ENCODE data around the gene WDR7.

The WDR7 gene

DNA sequence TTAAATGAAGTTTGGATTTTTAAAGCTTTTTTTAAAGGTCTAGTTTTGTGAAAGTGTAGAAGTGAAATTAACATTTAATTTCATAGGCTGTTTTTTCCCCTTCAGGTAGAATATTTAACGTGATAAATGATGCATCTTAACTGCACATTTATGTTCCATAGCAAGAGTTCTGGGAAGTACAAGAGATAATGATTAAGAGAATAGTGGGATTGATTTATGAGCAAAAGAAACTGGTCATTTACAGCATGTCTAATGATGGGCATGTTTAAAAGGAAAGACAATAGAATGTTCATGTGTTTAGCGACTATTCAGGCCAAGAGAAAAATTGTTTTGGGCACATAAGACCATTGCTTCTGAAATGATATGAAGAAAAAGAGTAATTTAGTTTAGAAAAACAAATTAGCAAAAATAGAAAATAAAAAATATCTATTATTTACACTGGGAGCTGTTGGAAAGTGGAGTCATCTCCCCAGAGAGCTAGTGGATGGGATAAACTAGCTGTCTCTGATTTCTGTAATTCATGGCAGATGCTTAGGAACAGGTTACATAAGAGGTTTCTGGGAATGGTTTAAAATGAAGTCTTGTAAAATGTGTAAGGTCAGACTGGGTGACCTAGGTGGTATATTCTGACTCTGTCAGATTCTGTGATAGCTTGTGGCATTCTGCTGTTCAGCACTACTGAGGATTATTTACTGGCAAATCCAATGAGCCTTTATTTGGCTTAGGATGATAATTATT, 60.7 kb downstream of the WDR7 start:
- DNase-seq = no peak
- in situ Hi-C loops (cut with MboI; ENCODE audit: low pct_unique_long_range_greater_than_20kb, low sequenced_read_pairs) = no loop called here

DNA sequence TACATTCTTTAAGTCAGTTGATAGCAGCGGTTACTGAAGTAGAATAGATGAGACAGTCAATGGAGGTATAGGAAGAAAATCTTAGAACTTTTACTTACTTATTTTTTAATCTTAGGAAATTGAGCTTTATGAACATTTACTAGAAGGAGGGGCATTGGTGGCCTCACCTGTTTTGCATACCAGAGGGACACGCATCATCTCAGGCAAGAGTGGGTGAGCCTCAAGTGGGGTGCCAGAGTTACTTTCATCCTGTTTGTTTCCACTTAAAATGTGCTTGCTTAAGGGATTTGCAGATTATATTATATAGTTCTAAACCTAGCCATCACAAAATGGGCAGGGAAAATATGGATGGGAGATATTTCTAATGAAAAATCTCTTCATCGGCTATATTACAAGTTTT, 61.6 kb downstream of the WDR7 start:
- in situ Hi-C loops (cut with MboI; ENCODE audit: low pct_unique_long_range_greater_than_20kb, low sequenced_read_pairs) = no loop called here
- DNase-seq = no peak

DNA sequence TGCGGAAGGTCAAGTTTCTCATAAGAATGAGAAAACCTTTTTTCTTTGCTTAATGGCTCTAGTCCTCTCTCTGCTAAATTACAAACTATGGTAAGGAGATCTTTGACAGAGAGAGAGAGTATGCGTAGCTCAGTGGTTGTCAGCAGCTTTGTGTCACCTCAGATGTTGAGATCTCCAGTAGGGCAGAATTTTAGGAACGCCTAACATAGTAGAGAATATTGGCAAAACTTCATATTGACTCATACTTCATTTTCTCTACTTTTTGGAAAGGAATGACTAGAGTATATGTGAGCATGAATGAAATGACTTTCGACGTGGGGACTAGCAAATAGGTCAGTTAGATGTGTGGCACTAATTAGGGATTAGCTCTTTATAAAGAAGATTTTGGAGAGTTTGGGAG, 64.0 kb downstream of the WDR7 start:
- in situ Hi-C loops (cut with MboI; ENCODE audit: low pct_unique_long_range_greater_than_20kb, low sequenced_read_pairs) = no loop called here
- no peak for DNase-seq

DNA sequence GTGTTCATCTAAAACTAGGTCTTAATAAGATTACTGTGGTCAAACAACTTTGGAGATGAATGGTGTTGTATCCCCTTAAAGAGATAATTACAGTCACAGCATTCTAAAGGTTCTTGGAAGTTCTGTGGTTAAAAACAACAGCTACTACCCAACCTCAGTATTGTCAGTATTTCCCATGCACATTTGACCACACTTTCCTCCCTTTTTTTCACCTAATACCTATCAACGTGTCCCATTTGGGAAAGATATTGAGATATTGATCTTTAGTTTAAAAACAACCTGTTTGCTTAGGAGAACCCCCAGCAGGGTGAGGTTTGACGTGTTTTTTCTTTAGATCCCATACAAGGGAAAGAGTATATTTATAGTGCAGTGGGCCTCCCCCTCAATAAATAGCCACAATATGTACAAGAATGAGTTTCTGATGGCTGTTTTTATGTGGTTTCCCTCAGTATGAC, 65.6 kb downstream of the WDR7 start:
- in situ Hi-C loops (cut with MboI; ENCODE audit: low pct_unique_long_range_greater_than_20kb, low sequenced_read_pairs) = no loop called here

DNA sequence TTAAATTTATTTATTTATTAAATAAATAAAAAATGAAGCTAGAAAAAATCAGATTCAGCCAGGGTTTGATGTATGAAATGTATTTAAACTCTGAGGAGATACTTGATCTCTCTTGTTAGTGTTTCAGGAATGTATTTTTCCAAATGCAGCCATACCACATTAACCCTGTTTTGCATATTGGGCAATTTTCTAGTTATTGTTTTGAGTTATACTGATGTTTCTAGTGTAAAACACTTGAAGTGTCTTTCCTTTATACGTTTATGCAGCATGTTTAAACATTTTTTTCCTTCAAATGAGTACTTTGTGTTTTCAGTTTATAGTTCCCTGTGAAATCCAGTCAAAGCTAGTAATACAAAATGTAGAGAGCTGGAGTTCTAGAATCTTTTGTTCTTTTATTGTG, 69.9 kb downstream of the WDR7 start:
- DNase-seq = no peak
- in situ Hi-C loops (cut with MboI; ENCODE audit: low pct_unique_long_range_greater_than_20kb, low sequenced_read_pairs) = no loop called here

More for the DNA sequence above, 65.6 kb downstream of the WDR7 start:
- DNase-seq = peak; percentile 26

DNA sequence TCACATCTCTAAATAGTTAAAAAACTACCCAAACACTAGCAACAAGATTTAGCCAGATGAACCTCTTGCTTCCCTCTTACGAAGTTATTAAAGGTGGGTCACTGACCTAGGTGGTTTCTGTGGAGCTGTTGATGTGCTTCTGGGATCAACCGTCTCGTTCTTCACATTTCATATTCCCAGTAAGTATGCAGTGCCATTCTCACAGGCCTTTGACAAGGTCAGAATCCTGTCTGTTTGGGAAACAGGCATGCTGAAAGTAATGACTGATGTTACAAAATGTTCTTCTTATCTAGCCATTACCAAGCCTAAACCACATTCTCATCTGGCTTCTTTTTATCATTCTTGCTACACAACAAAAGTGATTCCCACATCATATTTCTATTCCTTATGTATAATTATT, 70.3 kb downstream of the WDR7 start:
- DNase-seq = no peak

DNA sequence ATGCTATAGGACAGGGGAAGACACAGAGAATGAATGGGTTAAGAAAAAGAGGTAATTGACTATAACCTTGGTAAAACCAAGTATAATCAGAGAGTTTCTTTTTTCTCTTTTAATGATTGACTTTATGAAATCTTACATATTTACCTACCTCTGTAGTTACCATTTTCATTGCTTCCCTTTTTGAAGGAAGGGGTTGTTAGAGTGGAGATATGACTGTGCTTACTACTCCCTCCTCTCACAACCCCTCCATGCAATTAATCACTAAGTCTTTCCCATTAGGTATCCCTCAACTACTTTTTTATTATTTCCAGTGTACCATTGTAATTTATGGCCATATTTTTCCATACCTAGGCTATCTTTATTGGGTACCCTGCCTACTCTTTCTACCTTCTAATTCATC, 71.4 kb downstream of the WDR7 start:
- DNase-seq = no peak
- in situ Hi-C loops (cut with MboI; ENCODE audit: low pct_unique_long_range_greater_than_20kb, low sequenced_read_pairs) = no loop called here

More for the DNA sequence above, 70.3 kb downstream of the WDR7 start:
- in situ Hi-C loops (cut with MboI; ENCODE audit: low pct_unique_long_range_greater_than_20kb, low sequenced_read_pairs) = no loop called here

DNA sequence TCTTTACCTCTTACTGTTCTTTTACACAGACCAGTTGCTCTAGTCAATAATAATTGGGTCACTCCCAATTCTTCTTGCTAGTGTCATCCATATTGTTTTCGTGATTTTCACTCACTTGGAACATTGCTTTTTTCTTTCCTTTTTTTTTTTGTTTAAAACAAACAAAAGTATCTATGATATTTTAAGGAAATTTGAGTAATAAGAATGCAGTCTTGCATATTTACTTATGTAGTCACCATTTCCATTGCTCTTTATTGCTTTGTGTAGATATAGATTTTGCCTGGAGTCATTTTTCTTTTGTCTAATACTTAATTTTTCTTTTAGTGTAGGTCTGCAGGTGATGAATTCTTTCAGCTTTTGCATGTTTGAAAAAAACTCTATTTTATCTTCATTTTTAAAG, 71.9 kb downstream of the WDR7 start:
- DNase-seq = no peak
- in situ Hi-C loops (cut with MboI; ENCODE audit: low pct_unique_long_range_greater_than_20kb, low sequenced_read_pairs) = no loop called here

DNA sequence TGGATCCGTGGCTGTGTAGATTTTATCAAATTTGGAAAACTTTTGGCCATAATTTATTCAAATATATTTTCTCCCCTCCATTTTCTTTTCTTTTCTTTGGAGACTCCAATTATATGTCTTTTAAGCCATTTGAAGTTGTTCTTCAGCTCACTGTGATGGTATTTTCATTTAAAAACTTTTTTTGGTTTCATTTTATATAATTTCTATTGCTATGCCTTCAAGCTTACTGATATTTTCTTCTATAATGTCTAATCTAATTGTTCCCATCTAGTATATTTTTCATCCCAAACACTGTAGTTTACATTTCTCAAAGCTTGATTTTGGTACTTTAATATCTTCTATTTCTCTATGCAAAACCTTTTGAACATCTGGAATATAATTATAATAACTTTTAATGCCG, 72.5 kb downstream of the WDR7 start:
- in situ Hi-C loops (cut with MboI; ENCODE audit: low pct_unique_long_range_greater_than_20kb, low sequenced_read_pairs) = no loop called here
- no peak for DNase-seq

DNA sequence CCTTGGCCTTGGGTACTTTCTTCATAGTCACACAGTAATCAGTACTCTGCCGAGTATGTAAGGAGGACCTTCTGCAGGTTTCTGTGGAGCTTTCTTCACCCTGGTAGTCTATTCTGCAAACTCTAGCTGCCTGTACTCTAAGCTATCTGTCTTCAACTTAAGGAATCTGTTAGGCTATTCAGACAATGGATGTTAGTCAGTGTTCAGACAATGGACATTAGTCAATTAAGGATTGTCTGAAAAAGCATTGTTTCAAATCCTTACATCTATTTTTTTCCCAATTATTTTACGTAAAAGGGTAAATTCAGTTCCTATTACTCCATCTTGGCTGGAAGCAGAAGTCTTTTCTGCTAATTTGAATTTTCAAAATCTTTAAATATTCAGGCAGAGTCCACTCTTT, 75.7 kb downstream of the WDR7 start:
- DNase-seq = no peak
- in situ Hi-C loops (cut with MboI; ENCODE audit: low pct_unique_long_range_greater_than_20kb, low sequenced_read_pairs) = no loop called here

DNA sequence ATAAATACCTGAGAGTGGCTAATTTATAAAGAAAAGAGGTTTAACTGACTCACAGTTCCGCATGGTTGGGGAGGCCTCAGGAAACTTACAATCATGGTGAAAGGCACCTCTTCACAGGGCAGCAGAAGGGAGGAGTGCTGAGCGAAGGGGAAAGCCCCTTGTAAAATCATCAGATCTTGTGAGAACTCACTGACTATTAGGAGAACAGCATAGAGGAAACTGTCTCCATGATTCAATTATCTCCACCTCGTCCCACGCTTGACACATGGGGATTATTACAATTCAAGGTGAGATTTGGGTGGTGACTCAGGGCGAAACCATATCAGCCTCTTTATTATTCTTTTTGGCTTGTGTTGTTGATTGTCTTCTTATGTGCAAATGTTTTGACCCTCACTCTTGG, 76.2 kb downstream of the WDR7 start:
- in situ Hi-C loops (cut with MboI; ENCODE audit: low pct_unique_long_range_greater_than_20kb, low sequenced_read_pairs) = no loop called here
- DNase-seq = no peak

DNA sequence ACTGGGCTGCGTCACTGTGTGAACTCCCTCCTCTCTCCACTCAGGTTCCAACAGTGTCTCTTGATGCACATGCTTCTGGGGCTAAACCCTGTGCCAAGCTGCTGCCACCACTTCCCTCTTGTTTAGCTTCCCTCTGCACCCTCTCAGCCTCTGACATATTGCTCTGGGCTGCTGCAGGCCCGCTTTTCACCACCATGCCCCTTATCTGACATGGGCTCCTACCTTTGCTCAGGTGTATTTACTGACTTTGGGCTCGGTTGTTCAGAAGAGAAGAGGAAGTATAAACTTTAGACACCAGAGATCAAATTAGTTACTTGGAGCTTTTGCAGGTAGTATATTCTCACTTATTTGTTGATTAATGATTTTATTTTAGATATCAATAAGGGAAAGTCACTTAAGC, 77.6 kb downstream of the WDR7 start:
- in situ Hi-C loops (cut with MboI; ENCODE audit: low pct_unique_long_range_greater_than_20kb, low sequenced_read_pairs) = no loop called here
- DNase-seq = no peak

DNA sequence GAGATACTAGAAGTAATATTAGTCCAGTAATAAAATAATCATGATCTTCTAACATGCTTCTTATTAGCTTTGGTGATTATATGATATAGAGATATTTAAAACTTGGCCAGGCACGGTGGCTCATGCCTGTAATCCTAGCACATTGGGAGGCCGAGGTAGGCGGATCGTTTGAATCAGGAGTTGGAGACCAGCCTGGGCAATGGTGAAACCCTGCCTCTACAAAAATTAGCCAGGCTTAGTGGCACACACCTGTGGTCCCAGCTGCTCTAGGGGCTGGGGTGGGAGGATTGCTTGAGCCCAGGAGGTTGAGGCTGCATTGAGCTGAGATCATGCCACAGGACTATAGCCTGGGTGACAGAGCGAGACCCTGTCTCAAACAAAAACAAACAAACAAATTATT, 87.0 kb downstream of the WDR7 start:
- in situ Hi-C loops (cut with MboI; ENCODE audit: low pct_unique_long_range_greater_than_20kb, low sequenced_read_pairs) = no loop called here
- DNase-seq = no peak

DNA sequence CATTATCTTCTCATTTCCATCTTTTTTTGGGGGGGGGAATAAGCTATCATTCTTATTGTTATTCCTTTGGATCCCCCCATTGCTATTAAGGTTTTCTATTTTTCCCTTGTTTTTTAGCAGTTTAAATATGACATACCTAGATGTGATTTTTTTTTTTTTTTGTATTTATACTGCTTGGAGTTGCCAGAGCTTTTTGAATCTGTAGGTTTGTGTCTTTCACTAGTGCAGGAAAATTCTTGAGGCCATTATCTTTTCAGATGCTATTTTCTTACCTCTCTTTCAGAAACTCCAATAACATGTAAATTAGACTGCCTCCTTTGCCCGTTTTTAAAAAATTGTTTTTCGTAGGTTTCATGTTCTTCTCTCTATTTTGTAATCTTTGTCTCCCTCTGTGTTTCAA, 88.6 kb downstream of the WDR7 start:
- no peak for DNase-seq
- in situ Hi-C loops (cut with MboI; ENCODE audit: low pct_unique_long_range_greater_than_20kb, low sequenced_read_pairs) = no loop called here

DNA sequence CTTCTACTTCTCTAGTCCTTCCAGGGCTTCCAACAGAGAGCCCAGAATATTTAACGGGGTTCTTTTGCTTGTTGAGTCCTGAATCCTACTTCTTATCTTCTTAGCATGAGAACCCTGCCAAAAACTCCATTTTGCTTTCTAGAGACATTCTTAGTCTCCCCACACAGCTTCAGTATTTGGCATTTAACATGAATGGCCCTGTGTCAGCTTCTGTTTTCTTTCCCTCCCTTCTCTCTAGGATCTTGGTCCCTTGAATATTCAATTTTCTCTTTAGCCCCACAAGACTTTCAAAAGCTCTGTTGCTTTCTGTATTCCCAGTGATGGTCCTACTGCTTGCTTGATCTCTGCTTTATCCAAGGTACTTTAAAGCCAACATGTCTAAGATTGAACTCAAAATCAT, 89.5 kb downstream of the WDR7 start:
- in situ Hi-C loops (cut with MboI; ENCODE audit: low pct_unique_long_range_greater_than_20kb, low sequenced_read_pairs) = no loop called here
- no peak for DNase-seq

DNA sequence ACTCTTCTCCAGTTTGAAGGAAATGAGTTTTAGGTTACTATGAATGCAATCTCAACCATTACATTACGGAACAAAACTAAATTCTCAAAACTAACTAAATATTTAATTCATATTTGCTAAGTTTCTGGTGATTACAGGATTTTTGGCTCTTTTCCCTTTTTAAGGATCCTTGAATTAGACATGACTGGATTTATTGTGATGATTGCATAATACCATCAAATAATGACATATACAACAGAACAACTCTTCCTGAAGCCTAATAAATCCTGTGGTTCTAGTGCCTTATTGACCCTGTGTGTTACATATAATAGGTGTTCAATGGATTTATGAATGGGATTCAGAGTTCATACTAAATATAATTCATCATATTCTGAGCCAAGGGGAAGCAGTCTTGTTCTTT, 90.5 kb downstream of the WDR7 start:
- in situ Hi-C loops (cut with MboI; ENCODE audit: low pct_unique_long_range_greater_than_20kb, low sequenced_read_pairs) = no loop called here
- no peak for DNase-seq

DNA sequence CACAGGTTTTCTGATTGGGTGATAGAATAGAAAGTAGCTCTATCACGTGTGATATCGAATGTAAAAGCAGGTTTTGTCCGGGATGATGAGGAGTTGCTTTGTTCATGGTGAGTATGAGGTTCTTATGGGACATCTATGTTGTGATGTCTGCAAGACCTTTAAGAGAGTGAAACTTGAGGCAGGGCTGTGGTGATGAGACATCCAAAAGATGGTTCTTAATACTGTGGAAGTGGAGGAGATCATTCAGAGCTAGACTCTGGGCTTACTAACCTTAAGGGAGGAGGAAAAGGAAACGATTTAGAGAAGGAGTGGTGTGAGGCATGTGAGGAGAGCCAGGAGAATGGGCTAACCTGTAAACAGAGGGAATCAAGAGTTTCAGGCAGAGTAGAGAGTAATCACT, 92.0 kb downstream of the WDR7 start:
- in situ Hi-C loops (cut with MboI; ENCODE audit: low pct_unique_long_range_greater_than_20kb, low sequenced_read_pairs) = no loop called here

DNA sequence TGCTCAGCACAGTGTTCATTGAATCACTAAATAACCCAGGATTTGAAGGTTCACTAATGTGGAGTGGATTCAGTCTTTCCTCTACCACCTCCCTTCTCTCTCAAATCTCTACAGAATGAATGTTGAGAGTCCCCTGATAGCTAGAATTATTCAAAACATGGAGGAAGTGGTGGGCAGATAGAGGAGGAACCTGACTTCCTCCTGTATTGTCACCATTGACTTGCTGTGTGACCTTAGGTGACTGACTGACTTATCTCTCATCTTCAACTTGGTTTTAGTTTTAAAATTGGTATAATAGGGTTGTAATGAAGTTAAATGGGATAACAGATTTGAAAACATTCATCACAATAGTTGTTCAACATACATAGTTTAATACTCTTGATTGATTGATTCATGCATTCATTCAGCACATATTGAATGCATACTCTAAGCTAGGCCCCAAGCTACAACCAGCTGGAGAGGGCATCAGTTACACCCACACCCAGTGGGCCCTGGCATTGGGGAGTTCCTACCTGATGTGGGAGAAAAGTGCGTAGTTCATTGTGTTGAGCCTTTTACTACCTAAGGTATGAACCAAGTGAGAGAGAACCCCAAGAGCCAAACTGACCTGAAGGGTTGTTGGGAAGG, 96.0 kb downstream of the WDR7 start:
- in situ Hi-C loops (cut with MboI; ENCODE audit: low pct_unique_long_range_greater_than_20kb, low sequenced_read_pairs) = no loop called here
- DNase-seq = peak; percentile 24

More for the DNA sequence above, 92.0 kb downstream of the WDR7 start:
- DNase-seq = no peak

DNA sequence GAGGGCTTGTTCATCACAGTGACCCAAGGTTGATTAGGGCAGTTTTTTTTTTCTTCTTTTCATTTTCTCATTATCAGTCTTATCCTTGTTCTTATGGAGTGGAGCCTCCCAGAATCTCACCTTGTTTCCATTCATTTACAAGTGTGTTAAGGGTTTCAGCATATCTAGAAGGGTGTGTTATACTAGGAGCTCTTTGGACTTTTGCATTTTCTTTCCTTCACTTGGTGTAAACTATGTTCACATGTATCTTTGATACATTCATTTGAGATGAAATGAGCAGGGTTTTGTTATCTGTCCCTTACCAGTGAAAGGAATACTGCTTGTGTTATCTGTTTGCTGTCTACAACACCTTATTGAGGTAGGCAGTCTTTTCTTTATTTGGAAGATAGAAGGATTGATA, 96.7 kb downstream of the WDR7 start:
- DNase-seq = no peak
- in situ Hi-C loops (cut with MboI; ENCODE audit: low pct_unique_long_range_greater_than_20kb, low sequenced_read_pairs) = no loop called here

DNA sequence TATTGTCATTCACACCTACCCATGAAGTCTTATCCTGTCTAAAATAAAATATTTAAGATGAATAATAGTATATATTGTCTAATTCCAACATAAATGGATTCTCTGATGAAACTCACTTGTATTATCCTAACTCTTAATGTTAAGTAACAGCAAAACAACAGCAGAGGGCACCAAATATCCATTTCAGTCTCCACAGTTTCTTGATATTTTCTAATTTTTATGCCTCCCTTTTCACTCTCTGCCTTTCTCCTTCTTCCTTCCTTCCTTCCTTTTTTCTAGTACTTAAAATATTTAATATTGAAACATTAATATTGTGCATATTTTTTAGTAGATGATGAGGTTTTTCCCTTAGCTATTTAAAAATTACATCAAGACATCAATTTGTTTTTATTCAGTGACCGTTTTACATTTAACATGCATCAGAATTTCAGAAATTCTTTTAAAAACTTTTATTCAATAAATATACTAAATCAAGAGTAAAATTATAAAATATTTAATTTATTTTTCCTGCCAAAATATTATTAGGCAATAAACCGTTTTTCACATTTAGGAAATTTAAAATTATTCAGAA, 97.6 kb downstream of the WDR7 start:
- peak; percentile 65 for DNase-seq
- in situ Hi-C loops (cut with MboI; ENCODE audit: low pct_unique_long_range_greater_than_20kb, low sequenced_read_pairs) = no loop called here

DNA sequence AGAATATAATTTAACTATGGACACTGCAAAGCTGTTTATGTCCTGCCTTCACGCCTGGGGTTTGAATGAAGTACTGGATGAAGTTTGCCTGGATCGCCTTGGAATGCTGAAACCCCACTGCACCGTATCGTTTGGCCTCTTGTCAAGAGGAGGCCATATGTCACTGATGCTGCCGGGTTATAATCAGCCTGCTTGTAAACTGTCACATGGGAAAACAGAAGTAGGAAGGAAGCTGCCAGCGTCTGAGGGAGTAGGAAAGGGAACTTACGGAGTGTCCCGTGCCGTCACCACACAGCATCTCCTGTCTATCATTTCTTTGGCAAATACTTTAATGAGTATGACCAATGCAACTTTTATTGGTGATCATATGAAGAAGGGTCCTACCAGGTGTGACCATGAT, 105.8 kb downstream of the WDR7 start:
- DNase-seq = peak; percentile 60
- in situ Hi-C loops (cut with MboI; ENCODE audit: low pct_unique_long_range_greater_than_20kb, low sequenced_read_pairs) = loop anchor here (25.0 kb wide), 1 partner anchor 680 kb away; the partner anchor contains the start of gene ONECUT2
